GM23248 (cell line): ENCODE data around the gene CIB2.

Source experiments
- EZH2 ChIP-seq: fragments of 200-600 bp; sonication (generic); IDR thresholded peaks from 2 replicates; pipeline ENCODE4 v1.6.1; 2018; ENCODE audit warnings: antibody characterized with exemption, mild to moderate bottlenecking; ENCODE audit not compliant: insufficient read depth, poor library complexity, severe bottlenecking
- EZH2phosphoT487 ChIP-seq: fragments of 200-600 bp; sonication (generic); IDR thresholded peaks from 2 replicates; pipeline ENCODE4 v1.6.1; 2018; ENCODE audit warnings: antibody characterized with exemption, moderate library complexity, mild to moderate bottlenecking, low read depth; ENCODE audit not compliant: insufficient read depth

DNA sequence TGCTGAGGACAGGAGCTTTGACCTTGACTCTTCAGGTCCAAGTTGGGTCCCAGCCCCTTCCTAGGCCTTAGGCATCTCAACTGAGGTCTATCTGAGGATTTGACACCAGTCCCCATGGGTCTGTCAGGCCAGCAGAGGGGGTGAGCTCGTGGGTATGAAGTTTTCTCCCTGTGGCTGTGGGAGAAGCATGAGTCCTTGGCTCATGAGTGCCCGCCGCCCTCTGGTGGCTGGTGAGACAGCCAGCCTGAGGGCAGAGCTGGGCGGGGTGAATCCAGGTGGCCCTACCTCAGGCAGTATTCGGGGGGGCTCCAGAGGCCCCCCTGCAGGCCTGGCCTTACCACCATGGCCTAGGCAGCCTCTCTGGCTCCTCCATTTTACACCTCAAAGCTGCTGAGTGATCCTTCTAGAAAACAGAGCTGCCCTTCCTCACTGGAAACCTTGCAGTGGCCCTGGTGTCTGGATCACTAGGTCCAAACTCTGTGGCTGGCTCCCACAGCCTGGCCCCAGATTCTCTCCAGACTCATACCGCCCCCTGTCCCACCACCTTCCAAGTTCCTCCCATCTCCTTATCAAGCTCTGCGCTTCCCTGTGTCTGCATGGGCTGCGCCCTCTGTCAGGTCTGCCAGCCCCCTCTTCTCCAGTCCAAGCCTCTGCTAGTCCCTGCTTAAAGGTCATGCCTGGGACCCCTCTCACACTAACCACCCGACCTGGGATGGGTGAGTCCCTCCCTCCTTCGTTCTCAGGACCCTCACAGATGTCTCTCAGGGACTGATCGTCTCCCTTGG lies 22.8 kb downstream of the CIB2 start:
- TF ChIP-seq EZH2 (no peak), EZH2phosphoT487 (no peak)
